HepG2 (cell line): Measurements from ENCODE around the gene ERRFI1. TPM values are rescaled to one million over a fixed set of nuclear protein-coding genes. Genes with fewer than 3 reads are reported as not detected.
A peak's percentile ranks its signal among the peaks of the same experiment; 100 is the strongest.

Experiments used
- ATRX ChIP-seq: sonication (generic); formaldehyde crosslinking; IDR thresholded peaks from 2 replicates; pipeline ENCODE4 v1.4.0; 2020; ENCODE audit warnings: missing genetic modification reagents, borderline replicate concordance
- ELF1 ChIP-seq: sonication (generic); formaldehyde crosslinking; IDR thresholded peaks from 2 replicates; pipeline ENCODE4 v1.4.0; 2020; ENCODE audit warnings: missing genetic modification reagents
- HNF4G ChIP-seq, 2 experiments: sonication (generic) in 1 of 2; formaldehyde crosslinking in 1 of 2; IDR thresholded peaks; 2 replicates each; pipeline versions ENCODE4 v1.4.0 to v1.6.1; 2011 to 2020; ENCODE audit warnings: borderline replicate concordance in 2 of 2, low read depth in 2 of 2, mild to moderate bottlenecking in 2 of 2, low read length in 1 of 2, missing genetic modification reagents in 1 of 2, moderate library complexity in 1 of 2
- KAT2B ChIP-seq: fragments of 150-350 bp; IDR thresholded peaks from 2 replicates; pipeline ENCODE4 v1.6.1; 2014; ENCODE audit warnings: low read depth, low read length, borderline replicate concordance
- KDM5B ChIP-seq: sonication (generic); formaldehyde crosslinking; IDR thresholded peaks from 2 replicates; pipeline ENCODE4 v1.4.0; 2020; ENCODE audit warnings: missing genetic modification reagents, mild to moderate bottlenecking, borderline replicate concordance
- NR2C2 ChIP-seq: sonication (generic); formaldehyde crosslinking; IDR thresholded peaks from 2 replicates; pipeline ENCODE4 v1.4.0; 2020; ENCODE audit warnings: missing genetic modification reagents, mild to moderate bottlenecking, moderate library complexity, borderline replicate concordance
- RBFOX2 ChIP-seq: fragments of 200-400 bp; formaldehyde crosslinking; IDR thresholded peaks from 2 replicates; pipeline ENCODE4 v1.6.1; 2017; ENCODE audit warnings: low read depth, mild to moderate bottlenecking, low read length
- SAFB2 ChIP-seq: sonication (generic); formaldehyde crosslinking; IDR thresholded peaks from 2 replicates; pipeline ENCODE4 v1.5.1; 2020; ENCODE audit warnings: missing genetic modification reagents, low read depth, mild to moderate bottlenecking, borderline replicate concordance
- SNRNP70 ChIP-seq: fragments of 200-400 bp; formaldehyde crosslinking; IDR thresholded peaks from 2 replicates; pipeline ENCODE4 v1.6.1; 2017; ENCODE audit warnings: mild to moderate bottlenecking, low read depth, low read length, moderate library complexity
- SP5 ChIP-seq: IDR thresholded peaks from 2 replicates; pipeline ENCODE4 v1.6.1; 2016; ENCODE audit warnings: low read depth, borderline replicate concordance
- ZBTB38 ChIP-seq: sonication (generic); formaldehyde crosslinking; IDR thresholded peaks from 2 replicates; pipeline ENCODE4 v1.5.1; 2020; ENCODE audit warnings: mild to moderate bottlenecking, missing genetic modification reagents
- ZNF251 ChIP-seq: sonication (generic); formaldehyde crosslinking; IDR thresholded peaks from 2 replicates; pipeline ENCODE4 v1.9.0; 2021; ENCODE audit warnings: mild to moderate bottlenecking, missing genetic modification reagents
- ZNF563 ChIP-seq: sonication (generic); formaldehyde crosslinking; IDR thresholded peaks from 2 replicates; pipeline ENCODE4 v1.8.0; 2022; ENCODE audit warnings: mild to moderate bottlenecking, moderate library complexity, missing genetic modification reagents
- ZNF569 ChIP-seq: sonication (generic); formaldehyde crosslinking; IDR thresholded peaks from 2 replicates; pipeline ENCODE4 v1.5.0; 2020; ENCODE audit warnings: mild to moderate bottlenecking, missing genetic modification reagents, moderate library complexity, borderline replicate concordance
- ZNF891 ChIP-seq: sonication (generic); formaldehyde crosslinking; IDR thresholded peaks from 2 replicates; pipeline ENCODE4 v1.5.0; 2020; ENCODE audit warnings: mild to moderate bottlenecking, missing genetic modification reagents
- polyA plus RNA-seq, 8 experiments: library from polyadenylated mRNA; depleted of rRNA in 3 of 8; stranded (reverse) in 7 of 8; unstranded in 1 of 8; fragments of >200 nt; fragmentation: Illumina TruSeq in 4 of 8; extraction: Trizol in 4 of 8; gene quantifications; 2 replicates each; pipeline versions ENCODE4 v1.2.1 to v1.2.3, GENCODE V29; 2011 to 2016; ENCODE audit warnings: low read depth in 4 of 8, missing spikeins in 1 of 8, mixed read lengths in 1 of 8; ENCODE audit not compliant: insufficient read depth in 1 of 8
- total RNA-seq, 5 experiments: library from RNA; depleted of rRNA; stranded (reverse); fragments of >200 nt; fragmentation: Illumina TruSeq; extraction: Trizol; gene quantifications; 2 replicates each; pipeline ENCODE4 v1.2.3, GENCODE V29; 2016; ENCODE audit warnings: low read depth in 1 of 5
- TF ChIP-seq, protein P1 (sequence below): sonication (generic); formaldehyde crosslinking; IDR thresholded peaks from 2 replicates; pipeline ENCODE4 v1.4.0; 2020; ENCODE audit warnings: missing genetic modification reagents
- TF ChIP-seq, protein P2 (sequence below): sonication (generic); formaldehyde crosslinking; IDR thresholded peaks from 2 replicates; pipeline ENCODE4 v1.8.0; 2022; ENCODE audit warnings: missing genetic modification reagents, low read depth, mild to moderate bottlenecking, borderline replicate concordance
- TF ChIP-seq, protein P3 (sequence below): IDR thresholded peaks from 2 replicates; pipeline ENCODE4 v1.6.1; 2012; ENCODE audit warnings: inconsistent platforms
- TF ChIP-seq, protein P4 (sequence below): sonication (generic); formaldehyde crosslinking; IDR thresholded peaks from 2 replicates; pipeline ENCODE4 v1.5.1; 2020; ENCODE audit warnings: mild to moderate bottlenecking, missing genetic modification reagents
- TF ChIP-seq, protein P5 (sequence below): sonication (generic); formaldehyde crosslinking; IDR thresholded peaks from 2 replicates; pipeline ENCODE4 v1.4.0; 2020; ENCODE audit warnings: missing genetic modification reagents, low read depth, mild to moderate bottlenecking, borderline replicate concordance

ERRFI1 gene
- total and polyA plus RNA-seq, 2 of the 13 experiments (the other 11 are each of a cell fraction or from before 2014, with no cell fraction given): 84.4 to 753 TPM

DNA sequence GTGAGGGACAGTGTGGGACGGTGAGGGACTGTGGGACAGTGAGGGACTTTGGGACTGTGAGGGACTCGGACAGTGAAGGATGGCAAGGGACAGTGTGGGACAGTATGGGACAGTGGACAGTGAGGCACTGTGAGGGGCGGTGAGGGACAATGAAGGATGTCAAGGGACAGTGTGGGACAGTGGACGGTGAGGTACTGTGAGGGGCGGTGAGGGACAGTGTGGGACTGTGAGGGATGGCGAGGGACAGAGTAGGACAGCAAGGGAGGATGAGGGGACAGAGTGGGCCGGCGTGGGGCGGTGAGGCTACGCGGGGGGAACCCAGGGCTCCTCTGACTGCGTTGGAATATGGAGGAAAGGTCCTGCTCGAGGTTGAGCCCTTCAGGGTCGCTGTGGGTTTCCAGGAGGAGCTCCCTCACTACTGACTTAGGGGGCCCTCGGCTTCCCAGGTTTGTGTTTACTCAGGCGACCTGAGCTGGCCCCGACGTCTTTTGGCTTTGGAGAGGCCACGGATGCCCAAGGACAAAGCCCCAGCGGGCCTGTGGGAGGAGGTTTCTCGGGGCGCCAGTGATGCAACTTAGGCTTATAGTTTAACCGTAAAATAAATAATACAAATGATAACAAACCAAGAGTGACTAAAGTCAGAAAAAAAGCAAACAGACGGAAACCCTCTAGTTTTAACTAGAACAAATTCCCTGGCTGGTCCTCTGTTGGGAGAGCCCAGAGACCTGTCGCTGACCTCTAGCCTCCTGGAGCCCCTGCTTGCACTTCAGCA lies 1.1 kb upstream of the ERRFI1 start (continued):
- TF ChIP-seq, protein P1, sequence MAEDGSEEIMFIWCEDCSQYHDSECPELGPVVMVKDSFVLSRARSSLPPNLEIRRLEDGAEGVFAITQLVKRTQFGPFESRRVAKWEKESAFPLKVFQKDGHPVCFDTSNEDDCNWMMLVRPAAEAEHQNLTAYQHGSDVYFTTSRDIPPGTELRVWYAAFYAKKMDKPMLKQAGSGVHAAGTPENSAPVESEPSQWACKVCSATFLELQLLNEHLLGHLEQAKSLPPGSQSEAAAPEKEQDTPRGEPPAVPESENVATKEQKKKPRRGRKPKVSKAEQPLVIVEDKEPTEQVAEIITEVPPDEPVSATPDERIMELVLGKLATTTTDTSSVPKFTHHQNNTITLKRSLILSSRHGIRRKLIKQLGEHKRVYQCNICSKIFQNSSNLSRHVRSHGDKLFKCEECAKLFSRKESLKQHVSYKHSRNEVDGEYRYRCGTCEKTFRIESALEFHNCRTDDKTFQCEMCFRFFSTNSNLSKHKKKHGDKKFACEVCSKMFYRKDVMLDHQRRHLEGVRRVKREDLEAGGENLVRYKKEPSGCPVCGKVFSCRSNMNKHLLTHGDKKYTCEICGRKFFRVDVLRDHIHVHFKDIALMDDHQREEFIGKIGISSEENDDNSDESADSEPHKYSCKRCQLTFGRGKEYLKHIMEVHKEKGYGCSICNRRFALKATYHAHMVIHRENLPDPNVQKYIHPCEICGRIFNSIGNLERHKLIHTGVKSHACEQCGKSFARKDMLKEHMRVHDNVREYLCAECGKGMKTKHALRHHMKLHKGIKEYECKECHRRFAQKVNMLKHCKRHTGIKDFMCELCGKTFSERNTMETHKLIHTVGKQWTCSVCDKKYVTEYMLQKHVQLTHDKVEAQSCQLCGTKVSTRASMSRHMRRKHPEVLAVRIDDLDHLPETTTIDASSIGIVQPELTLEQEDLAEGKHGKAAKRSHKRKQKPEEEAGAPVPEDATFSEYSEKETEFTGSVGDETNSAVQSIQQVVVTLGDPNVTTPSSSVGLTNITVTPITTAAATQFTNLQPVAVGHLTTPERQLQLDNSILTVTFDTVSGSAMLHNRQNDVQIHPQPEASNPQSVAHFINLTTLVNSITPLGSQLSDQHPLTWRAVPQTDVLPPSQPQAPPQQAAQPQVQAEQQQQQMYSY (CRISPR knock-in tag): peak; percentile 39; the same call in 1 of the 2 replicates
- TF ChIP-seq ZNF569 (CRISPR knock-in tag): no peak
- no peak for TF ChIP-seq ZNF251 (CRISPR knock-in tag)
- TF ChIP-seq NR2C2 (CRISPR knock-in tag): no peak
- TF ChIP-seq ZBTB38: peak; percentile 58; the same call in 1 of the 2 replicates
- 0 out of 2 replicates have a peak, but pooled peaks have one; percentile 26 for TF ChIP-seq SAFB2 (CRISPR knock-in tag)
- TF ChIP-seq, protein P2, sequence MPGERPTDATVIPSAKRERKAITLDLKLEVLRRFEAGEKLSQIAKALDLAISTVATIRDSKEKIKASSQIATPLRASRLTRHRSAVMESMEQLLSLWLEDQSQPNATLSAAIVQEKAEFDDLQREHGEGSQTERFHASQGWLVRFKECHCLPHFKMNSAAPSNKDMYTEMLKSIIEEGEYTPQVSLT (CRISPR knock-in tag): no peak
- no peak for TF ChIP-seq SNRNP70
- peak; percentile 73 for TF ChIP-seq SP5 (CRISPR knock-in tag)
- TF ChIP-seq ELF1: no peak
- no peak for TF ChIP-seq KAT2B
- no peak; the same call in 1 of the 2 replicates for TF ChIP-seq ZNF563 (CRISPR knock-in tag)
- TF ChIP-seq HNF4G (IDR thresholded peaks at IDR 0.05; ENCODE audit: borderline replicate concordance, low read depth, low read length): peak; percentile 61
- TF ChIP-seq HNF4G (CRISPR knock-in tag; IDR thresholded peaks at IDR 0.05; ENCODE audit: borderline replicate concordance, low read depth): no peak
- TF ChIP-seq, protein P3, sequence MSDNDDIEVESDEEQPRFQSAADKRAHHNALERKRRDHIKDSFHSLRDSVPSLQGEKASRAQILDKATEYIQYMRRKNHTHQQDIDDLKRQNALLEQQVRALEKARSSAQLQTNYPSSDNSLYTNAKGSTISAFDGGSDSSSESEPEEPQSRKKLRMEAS: no peak
- no peak; the same call in 1 of the 2 replicates for TF ChIP-seq ZNF891 (CRISPR knock-in tag)
- TF ChIP-seq RBFOX2: peak; percentile 75; the same call in 1 of the 2 replicates
- TF ChIP-seq, protein P4, sequence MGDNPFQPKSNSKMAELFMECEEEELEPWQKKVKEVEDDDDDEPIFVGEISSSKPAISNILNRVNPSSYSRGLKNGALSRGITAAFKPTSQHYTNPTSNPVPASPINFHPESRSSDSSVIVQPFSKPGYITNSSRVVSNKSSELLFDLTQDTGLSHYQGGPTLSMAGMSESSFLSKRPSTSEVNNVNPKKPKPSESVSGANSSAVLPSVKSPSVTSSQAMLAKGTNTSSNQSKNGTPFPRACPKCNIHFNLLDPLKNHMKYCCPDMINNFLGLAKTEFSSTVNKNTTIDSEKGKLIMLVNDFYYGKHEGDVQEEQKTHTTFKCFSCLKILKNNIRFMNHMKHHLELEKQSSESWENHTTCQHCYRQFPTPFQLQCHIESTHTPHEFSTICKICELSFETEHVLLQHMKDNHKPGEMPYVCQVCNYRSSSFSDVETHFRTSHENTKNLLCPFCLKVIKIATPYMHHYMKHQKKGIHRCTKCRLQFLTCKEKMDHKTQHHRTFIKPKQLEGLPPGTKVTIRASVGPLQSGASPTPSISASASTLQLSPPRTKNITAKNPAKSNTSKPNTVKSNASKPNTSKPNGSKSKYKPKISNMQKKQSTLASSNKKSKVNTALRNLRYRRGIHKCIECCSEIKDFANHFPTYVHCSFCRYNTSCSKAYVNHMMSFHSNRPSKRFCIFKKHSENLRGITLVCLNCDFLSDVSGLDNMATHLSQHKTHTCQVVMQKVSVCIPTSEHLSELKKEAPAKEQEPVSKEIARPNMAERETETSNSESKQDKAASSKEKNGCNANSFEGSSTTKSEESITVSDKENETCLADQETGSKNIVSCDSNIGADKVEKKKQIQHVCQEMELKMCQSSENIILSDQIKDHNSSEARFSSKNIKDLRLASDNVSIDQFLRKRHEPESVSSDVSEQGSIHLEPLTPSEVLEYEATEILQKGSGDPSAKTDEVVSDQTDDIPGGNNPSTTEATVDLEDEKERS: no peak
- TF ChIP-seq, protein P5, sequence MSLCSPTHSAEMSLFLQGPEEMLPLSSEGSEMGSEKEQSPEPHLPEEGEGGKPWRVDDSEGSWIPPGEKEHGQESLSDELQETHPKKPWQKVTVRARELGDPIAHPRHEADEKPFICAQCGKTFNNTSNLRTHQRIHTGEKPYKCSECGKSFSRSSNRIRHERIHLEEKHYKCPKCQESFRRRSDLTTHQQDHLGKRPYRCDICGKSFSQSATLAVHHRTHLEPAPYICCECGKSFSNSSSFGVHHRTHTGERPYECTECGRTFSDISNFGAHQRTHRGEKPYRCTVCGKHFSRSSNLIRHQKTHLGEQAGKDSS (CRISPR knock-in tag): no peak
- TF ChIP-seq KDM5B (CRISPR knock-in tag): peak; percentile 32; the same call in 1 of the 2 replicates
- TF ChIP-seq ATRX (CRISPR knock-in tag): no peak
